NCI-H146 treated with DMSO at 0.1 percent for 48 hours (cell line): Measurements from ENCODE around the gene GNG5.
"Not testable (repeated sequence)": the region's sequence is repeated elsewhere in the genome, so short reads cannot be mapped to it uniquely, and the experiment has no call there.

Experiments
- DNase-seq: peaks from one replicate; lab custom pipeline; 2025; ENCODE audit not compliant: unreplicated experiment; lab: John Stamatoyannopoulos, UW

The GNG5 gene

DNA sequence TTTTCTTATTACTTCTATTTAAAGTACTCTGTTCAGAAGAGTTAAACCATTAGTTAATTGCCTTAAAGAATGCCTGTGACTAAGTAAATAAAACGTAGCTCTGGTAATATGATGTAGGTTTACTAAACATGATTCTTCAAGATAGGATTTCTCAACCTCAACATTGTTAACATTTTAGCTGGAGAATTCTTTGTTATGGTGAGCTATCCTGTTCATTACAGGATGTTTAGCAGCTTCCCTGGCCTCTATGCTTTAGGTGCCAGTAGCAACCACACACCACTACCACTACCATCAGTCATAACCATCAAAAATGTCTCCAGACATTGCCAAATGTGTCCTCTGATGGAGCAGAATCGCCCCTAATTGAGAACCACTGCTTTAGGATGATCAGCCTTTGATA is 16.6 kb downstream of the GNG5 start:
- DNase-seq = no peak

DNA sequence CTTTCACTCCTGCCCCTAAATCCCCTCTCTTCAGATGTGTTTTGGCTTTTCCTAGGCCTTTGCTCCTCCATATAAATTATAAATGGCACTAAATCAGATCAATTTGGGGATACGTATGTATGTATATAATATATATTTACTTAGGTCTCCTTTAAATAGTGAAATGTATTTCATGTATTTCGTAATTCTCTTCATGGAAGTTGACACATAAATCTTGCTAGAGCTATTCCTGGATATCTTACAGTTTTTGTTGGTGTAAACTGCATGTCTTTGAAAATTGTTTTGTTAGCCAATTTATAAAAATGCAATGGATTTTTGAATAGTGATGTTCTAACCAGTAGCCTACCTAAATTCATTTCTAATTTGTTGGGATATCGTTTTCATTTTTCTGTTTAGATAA is 18.3 kb downstream of the GNG5 start:
- no peak for DNase-seq

DNA sequence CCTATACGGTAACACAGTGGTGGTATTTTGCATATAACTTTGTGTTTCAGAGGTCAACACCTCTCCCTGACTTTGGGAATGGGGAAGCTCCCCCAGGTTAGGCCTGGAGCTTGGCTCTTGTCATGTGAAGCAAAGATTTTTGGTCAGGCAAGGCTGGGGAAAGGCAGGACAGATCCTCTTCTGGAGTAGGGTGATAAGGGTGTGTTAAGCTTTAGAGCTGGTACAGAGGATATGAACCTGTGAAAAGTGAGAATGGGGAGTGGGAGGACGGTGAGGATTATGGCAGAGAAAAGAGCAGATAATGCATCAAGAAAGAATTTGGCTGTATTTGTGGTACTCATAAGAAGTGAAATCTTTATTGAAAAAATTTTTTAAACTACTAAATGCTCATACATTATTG is 25.1 kb downstream of the GNG5 start:
- DNase-seq = no peak

DNA sequence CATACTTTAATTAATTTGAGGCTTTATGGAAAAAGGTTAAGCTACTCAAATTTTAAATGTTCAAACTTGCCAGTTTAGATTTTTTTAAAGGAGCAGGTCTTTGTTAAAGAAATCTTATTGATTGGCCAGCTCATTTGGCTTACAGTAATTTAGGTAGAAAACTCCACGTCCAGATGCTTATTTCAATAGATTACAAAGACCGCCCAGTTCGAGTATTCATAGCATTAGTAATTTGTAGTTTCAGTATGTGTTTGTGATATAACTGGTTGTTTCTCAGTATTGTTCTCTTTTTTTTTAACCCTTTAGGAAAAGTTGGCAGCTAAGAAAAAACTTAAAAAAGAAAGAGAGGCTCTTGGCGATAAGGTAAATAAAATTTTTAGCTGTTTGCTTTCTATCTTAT is 25.7 kb downstream of the GNG5 start:
- no peak for DNase-seq

DNA sequence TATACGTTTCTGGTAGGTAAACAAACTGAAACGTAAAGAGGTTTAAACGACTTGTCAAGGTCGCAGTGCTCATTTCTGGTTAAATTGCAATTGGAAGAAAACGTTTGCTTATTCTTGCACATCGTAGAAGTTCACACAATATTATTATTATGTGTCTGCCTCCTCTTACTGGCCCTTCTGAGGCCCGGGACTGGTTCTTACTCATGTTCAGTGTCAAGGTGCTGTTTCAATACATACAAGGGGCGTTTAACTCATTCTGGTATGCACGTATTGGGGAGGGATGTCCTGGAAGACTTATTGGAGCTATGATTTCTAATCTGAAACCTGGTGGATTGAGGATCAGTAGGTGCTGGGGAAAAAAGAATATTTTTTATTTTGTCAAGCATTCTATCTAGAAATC is 26.4 kb downstream of the GNG5 start:
- no peak for DNase-seq

DNA sequence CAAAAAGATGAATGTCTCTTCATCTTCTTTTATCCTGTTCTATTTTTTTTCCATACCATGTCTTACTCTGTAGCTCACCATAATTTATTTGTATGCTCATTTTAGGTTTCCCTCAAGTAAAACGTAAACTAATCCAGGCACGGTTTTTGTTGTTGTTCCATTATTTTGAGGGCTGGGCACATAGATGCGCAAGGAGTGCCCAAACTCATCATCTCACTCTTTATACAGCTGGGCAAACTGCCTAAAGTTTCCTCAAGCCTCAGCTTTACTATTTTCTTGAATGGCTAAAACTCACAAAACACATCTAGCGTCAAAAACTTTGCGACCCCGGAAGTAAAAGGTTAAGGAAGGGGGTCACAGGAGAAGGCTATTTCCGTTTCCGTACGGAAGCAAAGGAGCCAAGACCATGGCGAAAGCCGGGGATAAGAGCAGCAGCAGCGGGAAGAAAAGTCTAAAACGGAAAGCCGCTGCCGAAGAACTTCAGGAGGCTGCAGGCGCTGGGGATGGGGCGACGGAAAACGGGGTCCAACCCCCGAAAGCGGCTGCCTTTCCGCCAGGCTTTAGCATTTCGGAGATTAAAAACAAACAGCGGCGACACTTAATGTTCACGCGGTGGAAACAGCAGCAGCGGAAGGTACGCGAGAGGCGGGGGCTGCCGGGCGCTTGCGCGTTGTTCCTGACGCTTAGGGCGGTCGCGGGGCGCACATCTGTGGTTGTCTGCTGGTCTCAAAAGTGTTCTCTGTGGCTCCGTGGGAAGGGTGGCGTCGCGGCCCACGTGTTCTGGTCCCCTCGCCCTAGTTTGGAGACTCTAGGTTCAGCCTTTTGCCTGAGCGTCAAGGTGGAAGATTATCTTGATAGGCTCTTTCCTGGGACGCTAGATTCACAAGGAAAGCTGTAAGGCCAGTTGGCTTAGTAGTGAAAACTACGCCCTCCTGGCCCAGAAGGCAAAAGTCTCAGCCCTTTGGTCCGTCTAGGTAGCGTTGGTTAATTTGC is 27.2 kb downstream of the GNG5 start, which contains the start of gene RPF1:
TSS of gene RPF1 (plus strand) at position 391 of the 993 bp plus-strand sequence. CDS start at position 407, 16 bp downstream.
- peak; percentile 72 for DNase-seq

DNA sequence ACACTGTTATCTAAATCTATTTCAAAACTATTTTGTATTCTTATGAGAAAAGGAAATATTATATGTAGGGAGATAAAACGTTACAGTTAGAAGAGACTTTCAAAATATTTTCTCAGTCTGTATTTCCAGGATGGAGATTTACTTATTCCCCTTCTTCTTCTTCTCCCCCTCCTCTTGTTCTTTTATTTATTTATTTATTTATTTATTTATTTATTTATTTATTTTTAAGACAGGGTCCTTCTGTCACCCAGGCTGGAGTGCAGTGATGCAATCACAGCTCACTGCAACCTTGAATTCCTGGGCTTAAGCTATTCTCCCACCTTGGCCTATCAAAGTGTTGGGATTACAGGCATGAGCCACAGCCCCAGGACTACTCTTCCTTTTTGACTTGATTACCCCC is 30.2 kb downstream of the GNG5 start:
- no peak for DNase-seq

DNA sequence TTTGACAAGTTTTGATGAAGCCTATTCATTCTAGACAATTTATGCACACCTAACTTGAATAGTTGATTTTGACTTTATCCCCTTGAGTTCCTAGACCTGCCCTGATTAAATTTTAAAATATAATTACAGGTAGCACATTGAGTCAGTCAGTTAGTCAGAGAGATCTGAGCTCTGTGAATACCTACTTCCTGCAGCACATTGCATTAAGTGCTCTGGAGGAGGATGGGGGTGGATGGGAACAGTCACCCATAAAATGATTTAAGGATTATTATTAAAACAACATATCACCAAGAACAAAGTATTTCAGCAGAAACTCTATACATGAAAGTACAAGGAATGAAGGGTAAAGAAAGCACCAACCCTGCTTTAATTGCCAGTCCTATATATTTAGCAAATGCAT is 39.1 kb downstream of the GNG5 start:
- no peak for DNase-seq

DNA sequence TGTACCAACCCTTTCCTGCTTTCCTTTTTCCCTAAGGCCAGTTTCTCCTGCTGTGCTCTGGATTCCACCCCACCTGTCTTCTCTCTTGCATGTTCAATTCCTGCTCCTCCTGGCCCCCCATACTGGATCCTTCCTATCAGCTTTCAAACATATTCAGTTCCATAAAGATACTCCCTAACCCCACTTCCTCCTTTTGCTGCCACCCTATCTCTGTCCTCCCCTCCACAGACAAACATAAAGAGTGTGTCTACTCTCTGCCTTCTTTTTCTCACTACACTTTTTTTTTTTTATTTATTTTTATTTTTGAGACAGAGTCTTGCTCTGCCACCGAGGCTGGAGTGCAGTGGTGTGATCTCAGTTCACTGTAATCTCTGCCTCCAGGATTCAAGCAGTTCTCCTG is 44.3 kb downstream of the GNG5 start:
- no peak for DNase-seq

DNA sequence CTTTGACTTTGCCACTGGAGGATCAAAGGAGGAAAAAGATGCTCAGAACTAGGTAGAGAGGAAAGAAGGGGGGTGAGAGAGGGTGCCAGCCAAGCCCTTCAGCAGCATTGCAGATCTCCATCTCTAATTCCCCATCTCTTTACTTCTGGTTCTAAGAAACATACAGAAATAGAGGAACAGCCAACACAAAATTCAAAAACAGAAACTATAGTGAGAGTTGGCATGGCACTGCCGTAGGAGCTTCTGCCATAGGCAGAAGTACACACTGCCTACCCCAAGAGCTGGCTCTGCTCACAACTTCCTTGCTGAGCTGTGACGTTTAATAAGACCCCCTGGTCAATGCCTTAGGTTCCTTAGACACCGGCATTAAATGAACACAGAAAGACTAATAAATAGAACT is 53.9 kb downstream of the GNG5 start:
- no peak for DNase-seq

DNA sequence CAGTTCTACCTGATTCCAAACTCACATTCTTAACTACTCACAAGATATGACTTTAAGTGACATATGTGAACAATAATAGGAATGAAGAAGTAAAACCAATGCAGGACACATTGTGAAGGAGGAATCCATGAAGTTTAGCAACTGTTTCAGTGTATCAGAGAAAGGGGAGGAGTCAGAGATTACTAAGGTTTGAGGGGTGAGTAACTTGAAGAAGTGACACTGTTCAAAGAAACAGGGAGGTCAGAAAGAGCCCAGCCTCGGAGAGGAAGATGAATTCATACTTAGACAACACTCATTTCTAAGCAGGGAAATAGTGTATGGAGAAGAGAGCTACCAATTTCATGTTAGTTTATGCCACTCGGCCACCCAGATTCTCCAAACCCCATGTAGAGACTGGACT is 55.5 kb downstream of the GNG5 start:
- no peak for DNase-seq

DNA sequence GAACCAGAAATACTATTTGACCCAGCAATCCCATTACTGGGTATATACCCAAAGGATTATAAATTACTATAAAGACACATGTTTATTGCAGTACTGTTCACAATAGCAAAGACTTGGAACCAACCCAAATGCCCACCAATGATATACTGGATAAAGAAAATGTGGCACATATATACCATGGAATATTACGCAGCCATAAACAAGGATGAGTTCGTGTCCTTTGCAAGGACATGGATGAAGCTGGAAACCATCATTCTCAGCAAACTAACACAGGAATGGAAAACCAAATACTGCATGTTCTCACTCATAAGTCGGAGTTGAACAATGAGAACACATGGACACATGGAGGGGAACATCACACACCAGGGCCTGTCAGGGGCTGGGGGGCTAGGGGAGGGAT is 57.7 kb downstream of the GNG5 start:
- DNase-seq = not testable (repeated sequence)
